HG02798 (cell line): Measurements from ENCODE around the gene LRP5.
"Not testable (repeated sequence)": the region's sequence is repeated elsewhere in the genome, so short reads cannot be mapped to it uniquely, and the experiment has no call there.

Source experiments
- ATAC-seq: cut with Tn5 transposase; IDR thresholded peaks from one replicate; pipeline ENCODE4 v1.9.1; 2021; ENCODE audit warnings: mild to moderate bottlenecking; ENCODE audit not compliant: unreplicated experiment, poor library complexity

Gene LRP5

DNA sequence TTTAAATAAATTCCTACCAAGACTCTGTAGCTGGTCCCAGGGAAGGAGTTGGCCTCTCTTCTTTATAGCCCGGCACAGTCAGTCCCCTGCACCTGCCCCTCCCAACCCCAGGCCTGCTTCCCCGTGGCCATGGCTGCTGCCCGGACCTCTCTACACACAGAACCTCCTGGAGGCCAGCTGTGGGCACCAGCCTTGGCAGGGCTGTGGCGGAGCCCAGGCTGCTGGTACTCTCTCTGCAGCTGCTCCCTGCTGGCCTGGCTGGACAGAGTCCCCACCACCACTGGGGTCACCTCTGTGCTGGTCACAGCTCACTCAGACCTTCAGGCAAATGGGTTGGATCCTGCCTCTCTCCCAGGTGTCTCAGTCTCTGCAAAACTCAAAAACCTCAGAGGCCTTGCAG is 69.3 kb downstream of the LRP5 start:
- ATAC-seq, result no peak

DNA sequence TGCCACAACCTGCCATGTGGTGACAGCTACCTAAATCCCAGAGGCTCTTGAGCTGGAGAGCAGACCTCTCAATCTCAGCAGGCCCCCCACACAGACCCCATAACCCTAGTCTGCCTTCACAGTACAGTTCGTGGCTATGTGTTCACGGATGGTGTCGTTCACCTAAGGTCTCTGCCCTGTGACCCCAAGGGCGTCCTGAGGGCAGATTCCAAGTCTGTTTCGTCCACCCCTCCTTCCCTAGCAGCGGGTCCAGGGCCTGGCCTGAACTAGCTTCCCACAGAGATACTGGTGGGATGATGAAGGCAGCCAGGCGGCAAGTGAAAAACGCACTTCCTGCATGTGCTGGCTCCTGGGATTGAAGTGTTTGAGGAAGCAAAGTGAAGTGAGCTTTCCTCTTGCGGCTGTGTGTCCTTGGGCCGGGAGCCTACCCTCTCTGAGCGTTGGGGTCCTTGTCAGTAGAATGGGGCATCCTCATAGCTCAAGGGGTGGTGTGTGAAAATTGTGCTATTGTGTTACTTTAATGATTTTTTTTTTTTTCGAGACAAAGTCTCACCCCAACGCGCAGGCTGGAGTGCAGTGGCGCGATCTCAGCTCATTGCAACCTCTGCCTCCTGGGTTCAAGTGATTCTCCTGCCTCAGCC is 70.1 kb downstream of the LRP5 start:
- ATAC-seq, result no peak

DNA sequence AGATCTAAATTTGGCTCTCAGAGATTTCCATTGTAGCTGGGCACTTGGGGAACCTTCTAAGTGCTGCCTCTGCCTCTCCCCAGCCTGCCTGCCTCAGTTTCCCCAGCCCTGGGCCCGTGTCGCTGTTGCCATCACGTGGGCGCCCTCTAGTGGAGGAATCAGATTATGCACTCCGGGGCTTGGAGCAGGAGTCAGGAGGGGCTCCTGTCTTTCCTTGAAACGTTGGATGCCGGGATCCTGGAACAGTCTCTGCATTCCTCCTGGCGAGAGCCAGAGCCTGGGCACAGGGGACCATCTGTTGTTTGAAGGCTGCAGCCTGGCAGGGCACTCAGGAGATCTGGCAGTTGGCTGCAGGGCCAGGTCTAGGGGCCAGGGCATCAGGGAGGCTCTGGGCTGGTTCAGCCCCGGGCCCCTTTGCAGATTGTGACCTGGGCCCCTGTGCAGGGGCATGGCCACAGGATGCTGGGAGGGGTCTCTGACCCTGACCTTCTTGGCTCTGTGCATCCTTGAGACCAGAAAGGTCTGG is 71.6 kb downstream of the LRP5 start:
- no peak for ATAC-seq

DNA sequence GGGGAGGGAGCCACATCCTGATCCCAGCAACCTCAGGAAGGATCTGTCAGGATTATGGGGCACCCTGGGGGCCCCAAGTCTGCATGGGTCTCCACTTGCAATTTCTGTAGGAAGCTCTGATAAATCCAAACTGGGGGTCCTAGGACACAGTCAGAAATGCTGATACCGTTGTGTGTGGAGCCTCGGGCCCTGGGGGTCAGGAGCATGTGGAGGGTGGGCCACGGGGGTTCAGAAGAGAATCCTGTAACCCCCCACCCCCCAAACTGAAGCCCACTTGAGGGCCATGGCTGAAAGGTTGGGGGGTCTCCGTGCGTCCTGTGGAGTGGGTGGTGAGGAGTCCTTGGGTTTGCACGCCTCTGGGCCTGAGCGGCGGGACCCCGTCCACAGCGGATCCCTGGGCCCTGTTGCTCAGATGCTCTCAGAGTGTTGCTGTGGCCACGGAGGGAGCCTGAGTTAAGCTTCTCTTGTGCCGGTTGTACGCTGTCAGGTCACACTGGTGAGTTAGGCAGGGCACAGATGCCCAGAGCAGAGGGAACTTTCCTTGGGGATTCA is 72.2 kb downstream of the LRP5 start:
- ATAC-seq, result no peak

DNA sequence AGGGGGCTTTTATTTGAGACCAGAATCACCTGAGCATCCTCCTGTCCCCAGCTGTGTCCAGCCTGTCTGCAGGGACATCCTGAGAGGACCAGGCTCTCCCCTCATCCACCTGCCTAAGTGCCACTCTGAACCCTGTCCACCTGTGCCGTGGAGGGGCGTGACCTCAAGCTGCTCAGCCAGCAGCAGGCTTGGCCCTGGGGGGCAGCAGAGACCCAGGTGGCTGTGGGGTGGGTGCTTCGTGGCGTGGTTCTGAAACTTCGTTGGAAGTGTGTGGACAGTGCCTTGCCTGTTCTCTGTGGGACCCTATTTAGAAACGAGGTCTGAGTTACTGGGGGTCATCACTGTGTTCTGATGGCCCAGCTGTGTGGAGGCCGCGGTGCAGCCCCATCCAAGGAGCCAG is 72.7 kb downstream of the LRP5 start:
- ATAC-seq, result no peak

DNA sequence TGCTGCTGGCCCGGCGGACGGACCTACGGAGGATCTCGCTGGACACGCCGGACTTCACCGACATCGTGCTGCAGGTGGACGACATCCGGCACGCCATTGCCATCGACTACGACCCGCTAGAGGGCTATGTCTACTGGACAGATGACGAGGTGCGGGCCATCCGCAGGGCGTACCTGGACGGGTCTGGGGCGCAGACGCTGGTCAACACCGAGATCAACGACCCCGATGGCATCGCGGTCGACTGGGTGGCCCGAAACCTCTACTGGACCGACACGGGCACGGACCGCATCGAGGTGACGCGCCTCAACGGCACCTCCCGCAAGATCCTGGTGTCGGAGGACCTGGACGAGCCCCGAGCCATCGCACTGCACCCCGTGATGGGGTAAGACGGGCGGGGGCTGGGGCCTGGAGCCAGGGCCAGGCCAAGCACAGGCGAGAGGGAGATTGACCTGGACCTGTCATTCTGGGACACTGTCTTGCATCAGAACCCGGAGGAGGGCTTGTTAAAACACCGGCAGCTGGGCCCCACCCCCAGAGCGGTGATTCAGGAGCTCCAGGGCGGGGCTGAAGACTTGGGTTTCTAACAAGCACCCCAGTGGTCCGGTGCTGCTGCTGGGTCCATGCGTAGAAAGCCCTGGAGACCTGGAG is 74.1 kb downstream of the LRP5 start:
- ATAC-seq, result no peak

DNA sequence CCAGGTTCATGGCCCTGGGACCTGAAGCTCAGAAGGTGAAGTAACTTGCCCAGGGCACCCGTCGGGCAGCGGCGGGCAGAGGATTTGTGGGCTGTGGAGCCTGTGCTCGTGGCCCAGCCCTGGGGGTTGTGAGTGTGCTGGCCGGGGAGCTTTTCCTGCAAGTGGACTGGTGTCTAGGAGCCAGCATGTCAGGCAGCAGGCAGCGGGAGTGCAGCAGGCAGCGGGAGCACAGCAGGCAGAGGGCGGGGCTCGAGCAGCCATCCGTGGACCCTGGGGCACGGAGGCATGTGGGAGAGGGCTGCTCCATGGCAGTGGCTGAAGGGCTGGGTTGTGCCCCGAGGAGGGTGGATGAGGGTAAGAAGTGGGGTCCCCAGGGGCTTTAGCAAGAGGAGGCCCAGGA is 75.4 kb downstream of the LRP5 start:
- ATAC-seq, result no peak

DNA sequence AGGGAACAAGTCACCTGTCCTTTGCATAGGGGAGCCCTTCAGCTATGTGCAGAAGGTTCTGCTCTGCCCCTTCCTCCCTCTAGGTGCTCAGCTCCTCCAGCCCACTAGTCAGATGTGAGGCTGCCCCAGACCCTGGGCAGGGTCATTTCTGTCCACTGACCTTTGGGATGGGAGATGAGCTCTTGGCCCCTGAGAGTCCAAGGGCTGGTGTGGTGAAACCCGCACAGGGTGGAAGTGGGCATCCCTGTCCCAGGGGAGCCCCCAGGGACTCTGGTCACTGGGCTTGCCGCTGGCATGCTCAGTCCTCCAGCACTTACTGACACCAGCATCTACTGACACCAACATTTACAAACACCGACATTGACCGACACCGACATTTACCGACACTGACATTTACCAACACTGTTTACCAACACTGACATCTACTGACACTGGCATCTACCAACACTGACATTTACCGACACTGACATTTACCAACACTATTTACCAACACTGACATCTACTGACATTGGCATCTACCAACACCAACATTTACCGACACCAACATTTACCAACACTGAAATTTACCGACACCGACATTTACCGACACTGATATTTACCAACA is 76.3 kb downstream of the LRP5 start:
- ATAC-seq, result no peak

DNA sequence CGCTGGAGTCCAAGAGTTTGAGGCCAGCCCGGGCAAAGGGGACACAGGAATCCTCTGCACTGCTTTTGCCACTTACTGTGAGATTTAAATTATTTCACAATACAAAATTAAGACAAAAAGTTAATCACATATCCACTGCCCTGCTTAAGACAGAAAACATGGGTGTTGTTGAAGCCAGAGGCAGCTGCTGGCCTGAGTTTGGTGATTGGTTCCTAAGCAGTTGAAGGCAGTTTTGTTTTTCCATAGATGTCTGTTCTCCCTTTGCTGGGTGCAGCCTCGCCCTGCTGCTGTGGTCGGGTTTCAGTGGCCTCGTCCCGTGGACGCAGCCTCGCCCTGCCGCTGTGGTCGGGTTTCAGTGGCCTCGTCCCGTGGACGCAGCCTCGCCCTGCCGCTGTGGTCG is 77.9 kb downstream of the LRP5 start:
- ATAC-seq, result no peak

DNA sequence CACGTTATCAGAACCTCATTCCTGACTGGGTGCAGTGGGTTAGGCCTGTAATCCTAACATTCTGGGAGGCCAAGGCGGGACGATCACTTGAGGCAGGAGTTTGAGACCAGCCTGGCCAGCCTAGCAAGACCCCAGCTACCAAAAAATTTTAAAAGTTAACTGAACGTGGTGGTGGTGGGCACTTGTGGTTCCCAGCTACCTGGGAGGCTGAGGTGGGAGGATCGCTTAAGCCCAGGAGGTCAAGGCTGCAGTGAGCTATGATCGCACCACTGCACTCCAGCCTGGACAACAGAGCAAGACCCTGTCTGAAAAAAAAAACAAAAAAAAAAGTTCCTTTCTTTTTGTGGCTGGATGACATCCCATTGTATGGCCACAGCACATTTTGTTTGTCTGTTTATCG is 80.4 kb downstream of the LRP5 start:
- no peak for ATAC-seq

DNA sequence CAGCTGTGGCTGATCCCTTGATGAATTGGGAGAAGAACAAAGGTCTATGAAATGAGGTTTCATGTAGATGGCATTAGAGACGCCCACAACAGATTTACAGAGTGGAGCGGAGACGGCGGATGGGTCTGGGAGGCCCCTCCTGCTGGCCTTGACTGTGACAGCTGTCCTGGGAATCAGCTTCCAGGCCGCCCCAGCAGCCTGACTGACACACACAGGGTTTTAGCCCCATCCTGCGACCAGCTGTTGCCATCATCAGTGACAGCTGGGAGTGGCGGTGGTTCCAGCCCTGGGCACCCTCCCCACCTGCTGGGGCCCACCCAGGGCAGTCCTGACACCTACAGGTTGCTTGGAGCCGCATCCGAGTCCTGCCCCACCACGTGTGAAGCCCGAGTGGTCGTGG is 84.1 kb downstream of the LRP5 start:
- no peak for ATAC-seq

DNA sequence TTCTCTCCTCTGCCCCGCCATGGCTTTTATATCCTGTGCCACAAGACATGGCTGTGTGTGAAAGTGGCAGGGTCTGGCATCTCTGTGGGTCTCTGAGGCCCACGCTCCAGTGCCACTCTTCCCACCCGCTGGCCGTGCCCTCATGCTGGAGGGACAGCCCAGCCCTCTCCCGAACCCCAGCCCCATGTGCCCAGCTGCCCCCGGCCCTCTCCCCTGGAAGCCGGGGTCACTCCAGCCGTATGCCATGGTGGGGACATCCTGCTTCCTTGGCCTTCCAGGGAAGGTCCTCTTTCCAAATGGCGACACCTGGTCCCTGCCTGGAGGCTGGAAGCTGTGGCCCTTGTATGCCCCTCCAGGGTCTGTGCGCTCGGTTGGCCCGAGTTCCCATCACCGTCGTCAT is 84.9 kb downstream of the LRP5 start:
- ATAC-seq, result no peak

DNA sequence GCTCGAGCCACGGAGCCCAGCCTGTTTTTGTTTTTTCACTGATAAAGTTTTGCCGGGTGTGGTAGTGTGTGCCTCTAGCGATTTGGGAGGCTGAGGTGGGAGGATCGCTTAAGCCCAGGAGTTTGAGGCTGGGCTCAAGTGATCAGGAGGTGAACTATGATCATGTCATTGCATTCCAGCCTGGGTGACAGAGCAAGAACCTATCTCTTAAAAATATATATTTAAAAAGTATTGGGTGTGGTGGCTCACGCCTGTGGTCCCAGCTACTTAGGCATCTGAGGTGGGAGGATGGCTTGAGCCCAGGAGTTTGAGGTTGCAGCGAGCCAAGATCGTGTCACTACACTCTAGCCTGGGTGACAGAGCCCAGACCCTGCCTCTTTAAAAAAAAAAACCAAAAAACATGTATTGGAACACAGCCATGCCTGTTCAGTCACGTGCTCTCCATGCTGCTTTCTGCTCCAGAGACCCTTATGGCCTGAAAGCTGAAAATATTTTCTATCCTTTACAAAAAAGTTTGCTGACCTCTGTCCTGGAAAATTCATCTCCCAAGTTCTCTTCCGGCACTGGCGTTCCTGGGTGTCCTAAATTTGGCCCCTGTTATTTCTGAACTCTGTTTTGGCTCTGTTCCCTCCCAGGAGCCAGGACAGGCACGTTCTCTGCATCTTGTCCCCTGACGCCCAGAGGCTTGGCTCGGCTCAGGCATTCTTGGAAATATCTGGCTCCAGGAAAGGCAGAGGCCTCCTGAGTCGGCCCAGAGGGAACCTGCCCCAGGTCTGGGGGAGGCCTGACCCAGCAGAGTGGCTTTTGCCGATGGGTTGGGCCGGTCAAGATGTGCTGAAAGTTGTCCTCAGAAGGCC is 86.8 kb downstream of the LRP5 start:
- ATAC-seq, result no peak

DNA sequence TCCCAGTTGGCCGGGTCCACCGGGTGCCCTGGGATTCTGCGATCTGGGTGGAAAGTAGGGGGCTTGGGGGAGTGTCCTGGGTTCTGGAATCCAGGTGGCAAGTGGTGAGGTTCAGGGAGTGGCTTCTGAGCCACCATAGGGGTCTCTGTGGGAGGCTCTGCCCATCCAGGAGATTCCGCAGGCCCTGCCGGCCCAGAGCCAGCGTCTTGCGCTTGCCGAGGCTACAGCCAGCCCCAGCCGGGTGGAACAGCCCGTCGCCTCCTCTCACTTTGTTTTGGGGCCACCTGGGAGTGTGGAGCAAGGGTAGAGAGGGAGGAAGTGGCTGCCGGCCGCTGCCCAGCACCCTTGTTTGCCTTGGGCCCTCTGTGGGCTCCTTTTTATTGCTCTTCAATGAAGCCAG is 87.5 kb downstream of the LRP5 start:
- ATAC-seq, result no peak

DNA sequence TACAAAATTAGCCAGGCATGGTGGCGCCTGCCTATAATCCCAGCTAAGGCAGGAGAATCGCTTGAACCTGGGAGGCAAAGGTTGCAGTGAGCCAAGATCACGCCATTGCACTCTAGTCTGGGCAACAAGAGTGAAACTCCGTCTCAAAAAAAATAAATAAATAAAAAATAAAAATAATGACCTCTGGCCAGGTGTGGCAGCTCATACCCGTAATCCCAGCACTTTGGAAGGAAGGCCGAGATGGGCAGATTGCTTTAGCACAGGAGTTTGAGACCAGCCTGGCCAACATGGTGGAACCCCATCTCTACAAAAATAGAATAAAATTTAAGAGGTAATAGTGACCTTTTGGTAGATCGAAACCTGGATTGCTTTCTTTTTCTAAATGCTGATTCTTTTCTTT is 88.2 kb downstream of the LRP5 start:
- not testable (repeated sequence) for ATAC-seq

DNA sequence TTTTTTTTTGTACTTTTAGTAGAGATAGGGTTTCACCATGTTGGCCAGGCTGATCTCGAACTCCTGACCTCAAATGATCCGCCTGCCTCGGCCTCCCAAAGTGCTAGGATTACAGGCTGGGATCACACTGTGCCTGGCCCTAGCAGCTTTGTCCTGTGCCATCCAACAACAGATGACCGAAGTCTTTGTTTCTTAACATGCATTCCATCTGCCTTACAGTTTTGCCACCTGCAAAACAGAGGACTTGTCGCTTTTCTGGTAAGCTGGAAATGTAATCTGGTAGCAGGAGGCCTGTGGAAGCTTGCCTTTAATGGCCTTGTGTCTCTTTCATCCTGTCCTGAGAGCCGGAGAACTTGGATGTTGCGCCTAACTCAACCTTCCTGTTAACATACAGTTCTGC is 89.5 kb downstream of the LRP5 start:
- ATAC-seq, result no peak

DNA sequence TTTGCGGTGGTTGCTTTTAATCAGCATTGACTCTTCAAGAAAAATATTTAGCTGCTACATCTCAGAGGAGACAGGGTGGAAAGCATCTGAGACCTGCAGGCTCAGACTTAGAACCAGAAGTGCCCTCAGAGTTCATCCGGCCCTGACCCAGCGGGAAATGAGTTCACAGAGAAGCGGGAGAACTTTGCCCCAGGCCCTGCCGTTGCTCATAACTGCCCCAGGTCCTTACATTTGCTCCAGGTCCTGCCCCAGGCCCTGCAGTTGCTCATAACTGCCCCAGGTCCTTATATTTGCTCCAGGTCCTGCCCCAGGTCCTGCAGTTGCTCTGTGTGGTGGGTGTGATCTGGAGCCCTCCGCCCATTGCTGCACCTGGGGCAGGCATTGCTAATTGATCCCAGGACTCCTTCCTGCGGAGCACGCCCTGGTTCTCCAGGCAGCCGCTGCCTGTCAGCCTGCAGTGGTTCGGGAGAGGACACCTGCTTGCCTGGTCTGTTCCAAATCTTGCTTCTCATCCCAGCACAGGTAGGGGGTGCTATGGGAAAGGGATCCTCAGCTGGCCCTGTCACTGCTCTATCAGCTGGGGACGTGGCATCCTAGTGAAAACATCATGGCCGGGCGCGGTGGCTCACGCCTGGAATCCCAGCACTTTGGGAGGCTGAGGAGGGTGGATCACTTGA is 90.1 kb downstream of the LRP5 start:
- no peak for ATAC-seq

DNA sequence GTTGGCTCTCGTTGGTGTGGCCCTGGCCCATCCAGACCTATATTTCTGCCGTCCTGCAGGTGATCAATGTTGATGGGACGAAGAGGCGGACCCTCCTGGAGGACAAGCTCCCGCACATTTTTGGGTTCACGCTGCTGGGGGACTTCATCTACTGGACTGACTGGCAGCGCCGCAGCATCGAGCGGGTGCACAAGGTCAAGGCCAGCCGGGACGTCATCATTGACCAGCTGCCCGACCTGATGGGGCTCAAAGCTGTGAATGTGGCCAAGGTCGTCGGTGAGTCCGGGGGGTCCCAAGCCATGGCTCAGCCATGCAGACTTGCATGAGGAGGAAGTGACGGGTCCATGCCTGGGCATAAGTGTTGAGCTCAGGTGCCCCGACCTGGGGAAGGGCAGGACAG is 91.0 kb downstream of the LRP5 start:
- no peak for ATAC-seq

DNA sequence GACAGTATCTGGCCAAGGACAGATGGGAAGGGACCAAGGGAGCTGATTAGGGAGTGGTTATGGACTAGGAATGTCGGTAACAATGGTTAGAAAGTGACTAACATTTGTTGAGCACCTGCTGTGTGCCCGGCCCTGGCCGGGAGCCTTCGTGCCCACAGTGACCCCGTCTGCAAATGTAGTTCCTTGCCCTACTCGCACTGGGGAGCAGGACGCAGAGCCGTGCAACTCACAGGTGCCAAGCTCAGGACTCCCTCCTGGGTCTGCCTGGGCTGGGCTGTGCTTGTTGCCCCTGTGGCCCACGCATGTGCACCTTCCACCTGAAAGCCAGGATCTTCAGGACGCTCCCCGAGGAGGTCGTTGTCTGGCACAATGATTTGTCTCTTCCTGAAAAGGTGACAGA is 91.4 kb downstream of the LRP5 start:
- ATAC-seq, result no peak
